ENCODE measurements around the gene LGR6.

LGR6 gene

GRCh38 chr1:202266061-202266765 is 72.6 kb downstream of the LGR6 start:
- peaks cover 65% of the 10 kb centered on the region for H3K27me3 ChIP-seq (ENCODE audit: low read depth, low read length)
- no peak overlapping the region for H2AFZ ChIP-seq (ENCODE audit: low read depth, low read length)

GRCh38 chr1:202268032-202268431 is 74.4 kb downstream of the LGR6 start:
- H3K9me3 ChIP-seq (ENCODE audit: insufficient read depth, low read length) = no peaks in the 10 kb centered on the region
- H3K9ac ChIP-seq (ENCODE audit: low read length) = no peak overlapping the region
- H3K4me2 ChIP-seq (ENCODE audit: low read length) = no peak overlapping the region
- no peak overlapping the region for H3K27ac ChIP-seq (ENCODE audit: low read length)
- no peak for TF ChIP-seq EZH2phosphoT487 (IDR thresholded peaks at IDR 0.05; ENCODE audit: low read depth)
- H3K27me3 ChIP-seq (ENCODE audit: low read depth, low read length) = peaks cover 62% of the 10 kb centered on the region
- H3K4me1 ChIP-seq (ENCODE audit: low read length) = peaks cover 6% of the 10 kb centered on the region
- H3K36me3 ChIP-seq (replicated peaks; ENCODE audit: low read depth, low read length) = no peaks in the 10 kb centered on the region
- H4K20me1 ChIP-seq (ENCODE audit: insufficient read depth, low read length) = no peaks in the 10 kb centered on the region
- H3K79me2 ChIP-seq (ENCODE audit: low read length) = no peaks in the 10 kb centered on the region
- H2AFZ ChIP-seq (ENCODE audit: low read depth, low read length) = no peak overlapping the region
- no peak overlapping the region for H3K4me3 ChIP-seq (ENCODE audit: low read length)

More at GRCh38 chr1:202266061-202266765, 72.6 kb downstream of the LGR6 start:
- TF ChIP-seq EZH2phosphoT487 (IDR thresholded peaks at IDR 0.05; ENCODE audit: low read depth) (no peak), CTCF (IDR thresholded peaks at IDR 0.05; ENCODE audit: low read depth, low read length) (no peak)
- Histone ChIP-seq H3K9ac (ENCODE audit: low read length) (no peak overlapping the region), H3K4me2 (ENCODE audit: low read length) (no peak overlapping the region), H4K20me1 (ENCODE audit: insufficient read depth, low read length) (no peaks in the 10 kb centered on the region), H3K79me2 (ENCODE audit: low read length) (no peaks in the 10 kb centered on the region), H3K4me1 (ENCODE audit: low read length) (peaks cover 6% of the 10 kb centered on the region), H3K9me3 (ENCODE audit: insufficient read depth, low read length) (no peaks in the 10 kb centered on the region), H3K27ac (ENCODE audit: low read length) (no peak overlapping the region), H3K36me3 (replicated peaks; ENCODE audit: low read depth, low read length) (no peaks in the 10 kb centered on the region), H3K4me3 (ENCODE audit: low read length) (no peak overlapping the region)

GRCh38 chr1:202268817-202269216 is 75.2 kb downstream of the LGR6 start:
- TF ChIP-seq CTCF (IDR thresholded peaks at IDR 0.05; ENCODE audit: low read depth, low read length) (no peak), EZH2phosphoT487 (IDR thresholded peaks at IDR 0.05; ENCODE audit: low read depth) (no peak)
- no peak overlapping the region for H3K4me2 ChIP-seq (ENCODE audit: low read length)
- H3K36me3 ChIP-seq (replicated peaks; ENCODE audit: low read depth, low read length) = no peaks in the 10 kb centered on the region
- no peaks in the 10 kb centered on the region for H3K9me3 ChIP-seq (ENCODE audit: insufficient read depth, low read length)
- no peak overlapping the region for H3K9ac ChIP-seq (ENCODE audit: low read length)
- no peak overlapping the region for H3K4me3 ChIP-seq (ENCODE audit: low read length)
- no peak overlapping the region for H2AFZ ChIP-seq (ENCODE audit: low read depth, low read length)
- H3K4me1 ChIP-seq (ENCODE audit: low read length) = peaks cover under 1% of the 10 kb centered on the region
- H4K20me1 ChIP-seq (ENCODE audit: insufficient read depth, low read length) = no peaks in the 10 kb centered on the region
- H3K27ac ChIP-seq (ENCODE audit: low read length) = no peak overlapping the region
- peaks cover 55% of the 10 kb centered on the region for H3K27me3 ChIP-seq (ENCODE audit: low read depth, low read length)
- no peaks in the 10 kb centered on the region for H3K79me2 ChIP-seq (ENCODE audit: low read length)

GRCh38 chr1:202270871-202271326 is 77.3 kb downstream of the LGR6 start:
- H2AFZ ChIP-seq (ENCODE audit: low read depth, low read length) = no peak overlapping the region
- H3K4me1 ChIP-seq (ENCODE audit: low read length) = no peaks in the 10 kb centered on the region
- no peaks in the 10 kb centered on the region for H4K20me1 ChIP-seq (ENCODE audit: insufficient read depth, low read length)
- H3K4me2 ChIP-seq (ENCODE audit: low read length) = no peak overlapping the region
- H3K79me2 ChIP-seq (ENCODE audit: low read length) = no peaks in the 10 kb centered on the region
- TF ChIP-seq EZH2phosphoT487 (IDR thresholded peaks at IDR 0.05; ENCODE audit: low read depth) = no peak
- TF ChIP-seq CTCF (IDR thresholded peaks at IDR 0.05; ENCODE audit: low read depth, low read length) = no peak
- no peaks in the 10 kb centered on the region for H3K9me3 ChIP-seq (ENCODE audit: insufficient read depth, low read length)
- no peaks in the 10 kb centered on the region for H3K36me3 ChIP-seq (replicated peaks; ENCODE audit: low read depth, low read length)
- H3K4me3 ChIP-seq (ENCODE audit: low read length) = no peak overlapping the region
- peaks cover 34% of the 10 kb centered on the region for H3K27me3 ChIP-seq (ENCODE audit: low read depth, low read length)
- no peak overlapping the region for H3K9ac ChIP-seq (ENCODE audit: low read length)
- no peak overlapping the region for H3K27ac ChIP-seq (ENCODE audit: low read length)
